GM18511 (cell line): ENCODE results near the gene CD81.

ENCODE experiments used
- ATAC-seq: cut with Tn5 transposase; IDR thresholded peaks from one replicate; pipeline ENCODE4 v1.9.1; 2021; ENCODE audit warnings: mild to moderate bottlenecking, moderate library complexity; ENCODE audit not compliant: unreplicated experiment

Gene CD81

DNA sequence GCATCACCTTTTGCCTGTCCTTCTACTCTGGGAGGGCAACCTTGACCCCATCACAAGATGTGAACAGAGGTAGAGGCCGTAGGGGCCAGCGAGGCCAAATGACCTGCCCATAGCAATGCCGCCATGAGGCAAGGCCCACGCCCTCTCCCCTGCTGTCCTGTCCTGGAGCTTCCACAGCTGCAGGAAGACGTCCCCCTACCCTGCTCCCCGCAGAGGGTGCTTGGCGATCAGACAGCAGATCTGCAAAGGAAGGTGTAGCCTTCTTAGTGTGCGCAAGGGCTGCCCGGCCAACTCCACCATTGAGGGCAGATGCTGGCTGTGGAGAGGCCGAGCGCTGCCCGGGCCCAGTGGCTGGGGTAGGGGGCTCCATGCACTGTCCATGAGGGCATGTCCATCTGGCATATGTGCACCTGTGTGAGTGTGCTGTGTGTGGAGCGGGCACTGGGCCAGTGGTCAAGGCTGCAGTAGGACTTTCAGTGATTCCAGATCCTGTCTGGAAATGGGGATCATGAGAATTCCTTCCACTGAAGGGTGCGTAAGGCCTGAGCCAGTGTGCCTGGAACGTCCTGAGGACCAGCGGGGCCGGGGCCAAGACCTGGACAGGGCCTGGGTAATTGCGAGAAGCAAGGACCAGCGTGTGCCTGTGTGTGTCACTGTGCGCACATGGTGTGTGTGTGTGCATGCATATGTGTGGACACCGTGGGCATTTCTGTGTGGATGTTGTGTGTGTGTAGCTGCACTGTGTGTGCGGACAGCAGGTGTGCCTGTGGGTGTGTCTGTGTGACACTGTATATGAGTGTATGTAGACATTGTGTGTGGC, 56.2 kb downstream of the CD81 start:
- no peak for ATAC-seq

DNA sequence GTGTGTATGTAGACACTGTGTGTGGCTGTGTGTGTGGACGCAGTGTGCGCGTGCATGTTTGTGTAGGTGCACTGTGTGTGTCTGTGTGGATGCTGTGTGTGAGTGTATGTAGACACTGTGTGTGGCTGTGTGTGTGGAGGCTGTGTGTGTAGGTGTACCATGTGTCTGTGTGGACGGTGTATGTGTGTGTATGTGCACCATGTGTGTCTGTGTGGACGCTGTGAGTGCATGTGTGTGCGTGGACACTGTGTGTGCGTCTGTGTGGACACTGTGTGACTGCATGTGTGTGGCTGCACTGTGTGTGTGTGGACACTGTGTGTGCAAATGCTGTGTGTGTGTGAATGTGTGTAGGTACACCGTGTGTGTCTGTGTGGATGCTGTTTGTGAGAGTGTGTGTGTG, 56.9 kb downstream of the CD81 start:
- no peak for ATAC-seq

- no peak for ATAC-seq
These were observed 57.6 kb downstream of the CD81 start for GRCh38 chr11:2434506-2435255.

DNA sequence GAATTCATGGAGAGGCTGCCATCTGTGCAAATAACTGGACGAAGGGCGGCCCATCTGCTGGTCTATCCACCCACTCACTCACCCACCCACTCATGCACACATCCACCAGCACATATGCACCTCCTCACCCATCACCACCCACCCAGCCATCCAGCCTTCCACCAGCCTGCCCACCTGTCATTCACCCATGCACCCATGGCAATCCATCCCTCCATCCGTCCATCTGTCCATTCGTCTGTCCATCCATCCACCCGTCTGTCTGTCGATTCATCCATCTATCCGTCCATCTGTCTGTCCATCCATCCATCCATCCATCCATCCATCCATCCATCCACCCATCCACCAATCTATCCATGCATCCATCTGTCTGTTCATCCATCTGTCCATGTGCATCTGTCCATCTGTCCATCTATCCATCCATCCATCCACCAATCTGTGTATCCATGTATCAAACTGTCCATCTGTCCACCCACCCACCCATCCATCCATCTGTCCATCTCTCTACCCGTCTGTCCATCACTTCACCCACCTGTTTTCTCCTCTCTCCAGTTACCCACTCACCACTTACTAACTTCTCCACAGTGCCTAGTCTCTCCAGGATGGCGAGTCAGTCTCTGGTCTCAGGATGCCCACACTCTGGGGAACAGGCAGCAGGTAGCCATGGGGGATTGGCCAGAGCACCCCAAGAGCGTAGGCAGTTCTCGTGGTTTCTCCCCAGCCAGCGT, 58.3 kb downstream of the CD81 start:
- no peak for ATAC-seq

GRCh38 chr11:2436013-2436520, 59.0 kb downstream of the CD81 start:
- ATAC-seq: no peak

- ATAC-seq: no peak
These were observed 59.5 kb downstream of the CD81 start for GRCh38 chr11:2436521-2437031.

- ATAC-seq: no peak
These were observed 60.4 kb downstream of the CD81 start for GRCh38 chr11:2437516-2437915.

DNA sequence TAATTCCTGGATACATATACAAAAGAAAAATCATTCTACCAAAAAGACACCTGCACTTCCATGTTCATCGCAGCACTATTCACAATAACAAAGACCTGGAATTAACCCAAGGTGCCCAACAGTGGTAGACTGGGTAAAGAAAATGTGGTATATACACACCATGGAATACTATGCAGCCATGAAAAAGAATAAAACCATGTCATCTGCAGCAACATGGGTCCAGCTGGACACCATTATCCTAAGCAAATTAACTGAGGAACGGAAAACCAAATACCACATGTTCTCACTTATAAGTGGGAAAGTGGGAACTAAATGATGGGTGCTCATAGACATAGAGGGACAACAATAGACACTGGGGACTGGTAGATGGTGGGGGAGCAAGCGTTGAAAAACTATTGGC, 62.7 kb downstream of the CD81 start:
- no peak for ATAC-seq

- no peak for ATAC-seq
These were observed 63.5 kb downstream of the CD81 start for GRCh38 chr11:2440646-2441045.

- no peak for ATAC-seq
These were observed 64.1 kb downstream of the CD81 start for GRCh38 chr11:2441171-2441570.

DNA sequence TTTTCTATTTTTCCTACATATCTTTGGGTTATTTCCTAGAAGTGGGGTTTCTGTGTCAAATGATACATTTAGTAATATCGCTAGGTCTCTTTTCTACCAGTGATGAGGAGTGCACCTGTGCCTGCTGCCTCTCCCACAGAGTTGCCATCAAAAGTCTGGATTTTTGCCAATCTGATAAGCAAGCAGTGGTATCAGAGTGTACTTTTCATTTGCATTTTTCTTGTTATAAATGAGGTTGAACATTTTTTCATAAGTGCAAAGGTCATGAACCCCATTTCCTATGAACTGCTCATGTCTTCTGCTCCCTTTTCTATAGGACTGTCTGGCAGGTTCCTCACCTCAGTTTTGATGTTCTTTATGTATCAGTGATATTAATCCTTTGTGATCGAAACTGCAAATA, 65.5 kb downstream of the CD81 start:
- no peak for ATAC-seq

DNA sequence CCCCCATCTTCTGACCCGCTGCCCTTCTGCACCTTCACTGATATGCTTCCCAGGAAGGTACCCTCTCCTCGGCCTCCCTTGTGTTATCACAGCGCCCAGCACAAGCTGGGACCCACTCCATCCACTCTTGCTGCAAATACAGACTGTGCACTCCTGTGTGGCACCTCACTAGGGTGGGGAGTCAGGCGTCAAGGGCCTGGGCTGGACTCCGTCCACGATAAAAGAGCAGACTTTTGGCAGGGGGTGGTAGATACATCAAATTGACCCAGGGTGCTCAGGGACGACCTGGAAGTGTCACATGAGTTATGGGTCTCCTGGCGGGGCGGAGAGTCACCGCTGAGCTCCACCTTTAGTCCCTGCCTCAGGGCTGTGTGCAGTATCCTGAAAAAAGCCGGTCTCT, 66.3 kb downstream of the CD81 start:
- no peak for ATAC-seq

DNA sequence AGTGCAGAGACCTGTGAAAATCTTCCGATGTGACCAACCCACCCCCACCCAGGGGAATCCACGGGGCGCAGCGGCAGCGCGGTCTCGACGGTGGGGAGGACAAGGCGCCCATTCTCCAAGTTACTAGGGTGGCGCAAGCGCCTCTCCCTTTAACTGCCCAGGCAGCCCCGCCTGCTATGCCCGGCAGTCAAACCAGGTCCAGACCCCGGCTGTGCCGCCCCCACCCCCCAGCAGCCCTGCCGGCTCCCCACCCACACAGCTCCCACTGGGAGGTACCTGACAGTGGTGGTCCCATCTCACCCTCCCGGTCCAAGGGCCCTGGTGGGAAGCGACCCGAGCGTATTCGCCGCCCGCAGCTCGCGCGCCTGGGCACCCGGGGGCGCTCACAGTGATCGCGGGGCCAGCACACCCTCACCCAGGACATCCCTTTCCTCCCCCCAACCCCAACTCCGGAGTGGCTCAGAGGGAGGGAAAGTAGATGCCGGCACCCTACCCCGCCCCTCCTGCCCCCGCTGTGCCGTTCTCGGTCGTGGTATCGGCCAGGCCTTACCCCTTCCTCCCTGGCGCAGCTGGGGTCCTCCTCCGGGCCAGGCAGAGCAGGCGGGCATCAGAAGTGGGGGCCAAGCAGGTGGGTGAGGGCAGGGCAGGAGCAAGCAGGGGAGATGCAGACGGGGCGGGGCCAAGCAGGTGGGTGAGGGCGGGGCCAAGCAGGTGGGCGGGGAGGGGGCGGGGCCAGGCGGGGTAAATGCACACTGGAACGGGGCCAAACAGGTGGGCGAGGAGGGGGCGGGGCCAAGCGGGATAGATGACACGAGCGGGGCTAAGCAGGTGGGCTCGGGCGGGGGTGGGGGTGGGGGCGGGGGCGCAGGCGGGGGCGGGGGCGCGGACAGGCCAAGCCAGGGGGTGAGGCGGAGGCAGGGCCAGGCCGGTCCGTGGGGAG, 67.0 kb downstream of the CD81 start, which contains the start of gene TRPM5:
TSS of gene TRPM5 (minus strand) at position 634 of the 940 bp plus-strand sequence. CDS start 21,478 bp downstream, outside the sequence.
- no peak for ATAC-seq

DNA sequence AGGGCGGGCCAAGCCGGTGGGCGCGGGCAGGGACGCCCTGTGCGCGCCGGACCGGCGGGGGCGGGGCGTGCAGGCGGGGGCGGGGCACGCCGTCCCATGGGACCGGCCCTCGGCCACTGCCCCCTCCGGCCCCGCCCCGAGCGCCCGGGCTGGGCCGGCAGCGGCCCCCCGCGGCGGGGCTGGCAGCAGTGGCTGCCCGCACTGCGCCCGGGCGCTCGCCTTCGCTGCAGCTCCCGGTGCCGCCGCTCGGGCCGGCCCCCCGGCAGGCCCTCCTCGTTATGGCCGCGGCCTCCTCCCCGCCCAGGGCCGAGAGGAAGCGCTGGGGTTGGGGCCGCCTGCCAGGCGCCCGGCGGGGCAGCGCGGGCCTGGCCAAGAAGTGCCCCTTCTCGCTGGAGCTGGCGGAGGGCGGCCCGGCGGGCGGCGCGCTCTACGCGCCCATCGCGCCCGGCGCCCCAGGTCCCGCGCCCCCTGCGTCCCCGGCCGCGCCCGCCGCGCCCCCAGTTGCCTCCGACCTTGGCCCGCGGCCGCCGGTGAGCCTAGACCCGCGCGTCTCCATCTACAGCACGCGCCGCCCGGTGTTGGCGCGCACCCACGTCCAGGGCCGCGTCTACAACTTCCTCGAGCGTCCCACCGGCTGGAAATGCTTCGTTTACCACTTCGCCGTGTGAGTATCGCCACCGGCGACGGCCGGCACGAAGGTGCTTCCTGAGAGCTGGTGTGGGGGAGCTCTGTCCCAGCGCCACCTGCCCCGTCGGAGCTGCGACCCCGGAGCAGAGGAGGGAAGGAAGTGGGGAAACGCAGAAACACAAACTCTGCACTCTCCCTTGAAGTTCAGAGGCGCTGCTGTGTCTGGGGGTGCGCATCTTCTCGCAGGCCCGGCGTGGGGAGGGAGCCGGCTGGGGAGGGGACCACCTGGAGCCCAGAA, 68.0 kb downstream of the CD81 start, which contains the start of gene KCNQ1:
TSS of gene KCNQ1 (plus strand) at position 188 of the 925 bp plus-strand sequence. CDS start at position 279, 91 bp downstream.
- ATAC-seq: no peak

DNA sequence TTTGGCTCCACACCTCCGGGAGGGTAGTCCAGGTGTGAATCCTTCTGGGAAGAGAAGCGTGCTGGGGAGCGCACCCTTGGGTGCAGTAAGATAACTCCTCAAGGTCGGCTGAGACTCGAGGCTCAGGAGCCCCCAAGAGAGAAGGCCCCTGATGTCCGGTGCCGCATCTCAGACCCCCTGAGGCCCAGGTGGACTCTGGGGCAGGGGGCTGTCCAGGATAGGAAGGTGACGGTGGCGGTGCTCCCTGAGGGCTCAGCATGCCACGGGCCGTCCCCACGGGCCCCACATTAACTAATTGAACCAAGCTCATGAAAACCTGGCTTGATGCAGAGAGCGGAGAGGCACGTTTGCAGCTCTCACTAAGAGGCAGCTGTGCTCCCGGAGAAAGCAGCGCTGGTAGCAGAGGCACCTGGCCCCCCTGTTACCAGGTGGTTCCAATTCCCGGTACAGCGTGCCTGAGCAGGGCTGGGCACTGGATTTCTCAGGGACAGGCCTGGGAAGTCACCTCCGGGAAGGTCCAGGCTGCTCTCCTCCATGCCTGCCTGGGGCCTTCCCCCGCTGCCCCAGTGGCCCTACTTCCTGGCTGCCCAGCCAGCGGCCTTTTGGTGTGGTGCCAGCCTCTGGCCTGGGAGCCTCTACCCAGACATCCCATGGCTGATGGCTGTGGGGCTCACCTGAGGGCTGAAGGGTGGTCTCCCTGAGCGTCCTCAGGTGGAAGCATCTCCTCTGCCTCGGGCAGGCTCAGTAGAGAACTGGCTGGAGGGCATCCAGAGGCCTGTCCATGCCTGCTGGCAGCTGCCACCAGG, 68.8 kb downstream of the CD81 start:
- no peak for ATAC-seq

DNA sequence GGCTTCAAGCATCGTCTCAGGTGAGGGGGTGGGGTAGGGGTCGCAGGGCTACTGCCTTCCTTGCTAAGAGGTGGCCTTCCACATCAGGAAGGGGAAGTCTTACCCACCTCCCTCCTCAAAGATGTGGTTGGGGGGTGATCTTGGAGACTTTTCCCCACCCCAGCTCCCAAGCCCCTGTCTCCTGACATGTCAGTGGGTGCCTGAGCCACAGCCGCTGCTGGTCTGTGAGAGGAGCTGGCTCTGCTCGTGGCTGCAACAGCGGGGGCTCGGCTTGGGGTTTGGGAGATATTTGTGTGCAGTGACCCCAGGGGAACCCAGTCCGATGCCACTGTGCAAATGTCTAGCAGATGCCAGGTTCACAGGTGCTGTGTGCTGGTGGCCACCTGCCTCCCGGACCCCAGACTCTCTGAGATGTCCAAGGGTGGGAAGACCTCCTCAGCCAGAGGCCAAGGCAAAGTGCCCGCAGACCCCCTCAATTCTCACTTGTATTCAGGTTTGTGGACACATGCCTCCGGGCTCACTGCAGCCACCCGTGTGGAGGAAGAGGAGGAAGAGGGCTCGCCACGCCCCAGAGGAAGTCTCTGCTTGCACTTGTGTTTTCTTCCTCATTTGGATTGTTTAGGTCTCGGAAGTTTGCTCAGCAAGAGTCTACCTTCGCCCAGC, 69.6 kb downstream of the CD81 start:
- no peak for ATAC-seq
